ENCODE results near the gene PPP1R37.

PPP1R37 gene

GRCh38 chr19:45140533-45140932, 47.6 kb downstream of the PPP1R37 start:
- DNase-seq = no peak

- DNase-seq = no peak
Observed at GRCh38 chr19:45141203-45141900, 48.4 kb downstream of the PPP1R37 start.

GRCh38 chr19:45142016-45142725, 49.2 kb downstream of the PPP1R37 start:
- DNase-seq = no peak

- DNase-seq = no peak
Observed at GRCh38 chr19:45142726-45143110, 49.7 kb downstream of the PPP1R37 start.

GRCh38 chr19:45144431-45145269, 51.7 kb downstream of the PPP1R37 start:
- DNase-seq = no peak

- DNase-seq = no peak
Observed at GRCh38 chr19:45145270-45146189, 52.6 kb downstream of the PPP1R37 start.

GRCh38 chr19:45146251-45146650, 53.3 kb downstream of the PPP1R37 start:
- no peak for DNase-seq

GRCh38 chr19:45146741-45147205, 53.8 kb downstream of the PPP1R37 start:
- no peak for DNase-seq

- no peak for DNase-seq
Observed at GRCh38 chr19:45147835-45148676, 55.1 kb downstream of the PPP1R37 start.

GRCh38 chr19:45149129-45149528, 56.1 kb downstream of the PPP1R37 start:
- DNase-seq = no peak

GRCh38 chr19:45150180-45150579, 57.2 kb downstream of the PPP1R37 start:
- DNase-seq = no peak

GRCh38 chr19:45150751-45151281, 57.8 kb downstream of the PPP1R37 start:
- DNase-seq = no peak

GRCh38 chr19:45151320-45151719, 58.3 kb downstream of the PPP1R37 start:
- DNase-seq = no peak

- DNase-seq = no peak
Observed at GRCh38 chr19:45151821-45152503, 59.0 kb downstream of the PPP1R37 start.

GRCh38 chr19:45152504-45153338, 59.7 kb downstream of the PPP1R37 start:
- DNase-seq = peak; percentile 45

GRCh38 chr19:45153339-45154063, 60.5 kb downstream of the PPP1R37 start:
- DNase-seq = peak; percentile 14

GRCh38 chr19:45154064-45154827, 61.3 kb downstream of the PPP1R37 start:
- DNase-seq = no peak

- no peak for DNase-seq
Observed at GRCh38 chr19:45156011-45156630, 63.1 kb downstream of the PPP1R37 start.
